ENCODE measurements around the gene FGR. TPM values are rescaled to one million over a fixed set of nuclear protein-coding genes. Genes with fewer than 3 reads are reported as not detected.

FGR gene
- total RNA-seq, 1 donor from 2014 or later: 0.25 TPM

- H3K4me1 Mint-ChIP-seq (ENCODE audit: low read depth): peaks cover 34% of the 10 kb centered on the region
- no peak overlapping the region for H3K4me3 Mint-ChIP-seq (ENCODE audit: low read depth)
- DNase-seq (ENCODE audit: low spot score): no peak
These were observed 38.0 kb downstream of the FGR start for GRCh38 chr1:27596986-27597385.

DNA sequence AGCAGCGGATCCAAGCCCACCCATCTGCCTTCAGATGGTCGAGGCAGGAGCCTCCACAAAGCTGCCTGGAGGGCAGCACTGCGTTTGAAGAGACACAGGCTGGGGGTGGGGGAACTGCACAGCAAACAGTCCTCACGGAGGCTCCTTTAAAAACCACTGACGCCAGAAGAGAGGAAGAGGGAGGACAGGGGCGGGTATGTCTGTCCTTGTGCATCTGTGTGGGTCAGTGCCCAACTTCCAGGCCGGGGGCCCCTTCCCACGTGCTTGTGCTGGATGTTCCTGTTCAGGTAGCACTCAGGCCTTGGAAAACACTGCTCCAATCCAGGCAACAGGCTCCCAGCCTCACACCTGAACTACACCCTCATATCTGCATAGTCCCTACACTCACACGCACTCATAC lies 38.7 kb downstream of the FGR start:
- Mint-ChIP-seq H3K4me1 (ENCODE audit: low read depth) (peaks cover 29% of the 10 kb centered on the region), H3K36me3 (ENCODE audit: low read depth) (no peaks in the 10 kb centered on the region), H3K4me3 (ENCODE audit: low read depth) (no peak overlapping the region), H3K9me3 (no peaks in the 10 kb centered on the region), H3K27ac (no peak overlapping the region), H3K27me3 (ENCODE audit: low read depth) (no peaks in the 10 kb centered on the region)
- intact Hi-C loops (cut with micrococcal nuclease): no loop called here
- no peak for DNase-seq (ENCODE audit: low spot score)

More at GRCh38 chr1:27596986-27597385, 38.0 kb downstream of the FGR start:
- Mint-ChIP-seq H3K9me3 (no peaks in the 10 kb centered on the region), H3K27ac (no peak overlapping the region), H3K27me3 (ENCODE audit: low read depth) (no peaks in the 10 kb centered on the region), H3K36me3 (ENCODE audit: low read depth) (no peaks in the 10 kb centered on the region)
- intact Hi-C loops (cut with micrococcal nuclease): no loop called here

DNA sequence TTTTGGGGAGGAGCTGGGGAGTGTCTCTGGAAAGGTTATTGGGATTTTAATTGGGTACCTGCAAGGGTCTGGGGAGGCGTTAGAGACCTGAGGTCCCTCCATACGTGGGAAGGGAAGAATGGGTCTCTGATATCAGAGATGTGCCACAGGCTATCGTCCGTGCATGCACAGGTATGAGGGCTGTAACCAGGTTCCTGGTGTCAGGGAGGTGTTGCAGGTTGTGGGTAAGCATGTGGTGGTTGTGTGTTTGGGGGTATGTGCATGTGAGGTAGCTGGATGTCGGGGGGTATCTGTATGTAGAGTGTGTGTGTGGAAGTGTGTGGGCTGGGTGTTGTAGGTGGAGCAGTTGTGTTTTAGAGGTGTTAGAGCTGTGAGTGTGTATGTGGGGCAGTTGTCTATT lies 39.4 kb downstream of the FGR start:
- DNase-seq (ENCODE audit: low spot score): no peak
- Mint-ChIP-seq H3K36me3 (ENCODE audit: low read depth) (no peaks in the 10 kb centered on the region), H3K9me3 (no peaks in the 10 kb centered on the region), H3K4me1 (ENCODE audit: low read depth) (peaks cover 24% of the 10 kb centered on the region), H3K4me3 (ENCODE audit: low read depth) (no peak overlapping the region), H3K27ac (no peak overlapping the region), H3K27me3 (ENCODE audit: low read depth) (no peaks in the 10 kb centered on the region)
- intact Hi-C loops (cut with micrococcal nuclease): no loop called here

DNA sequence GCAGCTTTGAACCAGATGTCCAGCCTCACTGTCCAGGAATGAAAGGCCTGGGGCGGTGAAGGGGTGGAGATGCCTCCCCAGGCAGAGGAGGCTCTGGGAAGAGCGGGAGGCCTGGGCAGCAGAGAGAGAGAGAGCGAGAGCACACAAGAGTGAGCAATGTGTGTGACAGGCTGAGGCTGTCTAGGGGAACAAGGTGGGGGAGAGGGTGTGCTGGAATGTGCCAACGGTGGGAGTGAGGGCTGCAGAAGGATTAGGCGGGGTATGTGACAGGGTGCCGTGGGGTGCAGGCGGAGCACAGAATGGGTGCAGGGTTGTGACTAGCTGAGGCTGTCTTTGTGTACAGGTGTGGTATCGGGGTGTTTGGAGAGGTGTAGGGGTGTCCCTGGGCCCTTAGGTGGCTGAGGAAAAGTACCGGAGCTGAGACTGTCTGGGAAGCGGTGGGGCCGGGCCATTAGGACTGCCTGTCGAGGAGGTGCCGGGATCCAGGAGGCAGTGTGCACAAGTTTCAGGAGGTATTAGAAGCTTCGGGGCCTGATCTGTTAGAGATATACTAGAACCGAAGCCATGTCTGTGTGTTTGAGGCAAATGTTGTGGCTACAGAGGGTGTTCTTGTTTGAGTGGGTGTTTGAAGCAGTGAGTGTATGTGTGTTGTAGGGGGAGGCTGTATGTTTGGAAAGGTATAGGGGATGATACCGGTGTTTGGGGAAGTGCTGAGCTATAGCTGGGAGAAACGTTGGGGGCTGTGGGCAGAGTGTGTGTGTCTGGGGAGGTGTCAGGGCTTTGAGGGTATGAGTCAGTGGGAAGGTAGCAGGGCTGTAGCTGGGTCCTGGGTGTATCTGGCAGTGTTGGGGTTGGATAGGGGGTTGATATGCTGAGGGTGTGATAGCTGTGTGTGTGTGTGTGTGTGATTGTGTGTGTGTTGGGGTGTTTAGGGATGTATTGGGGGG lies 40.1 kb downstream of the FGR start:
- Mint-ChIP-seq H3K4me1 (ENCODE audit: low read depth) (peaks cover 18% of the 10 kb centered on the region), H3K4me3 (ENCODE audit: low read depth) (no peak overlapping the region), H3K36me3 (ENCODE audit: low read depth) (no peaks in the 10 kb centered on the region), H3K9me3 (no peaks in the 10 kb centered on the region), H3K27ac (no peak overlapping the region), H3K27me3 (ENCODE audit: low read depth) (no peaks in the 10 kb centered on the region)
- DNase-seq (ENCODE audit: low spot score): no peak
- intact Hi-C loops (cut with micrococcal nuclease): no loop called here

GRCh38 chr1:27593678-27594563 lies 41.1 kb downstream of the FGR start:
- Mint-ChIP-seq H3K27me3 (ENCODE audit: low read depth) (no peaks in the 10 kb centered on the region), H3K36me3 (ENCODE audit: low read depth) (no peaks in the 10 kb centered on the region), H3K4me1 (ENCODE audit: low read depth) (peaks cover 11% of the 10 kb centered on the region), H3K27ac (no peak overlapping the region), H3K4me3 (ENCODE audit: low read depth) (no peak overlapping the region), H3K9me3 (no peaks in the 10 kb centered on the region)
- intact Hi-C loops (cut with micrococcal nuclease): no loop called here
- DNase-seq (ENCODE audit: low spot score): no peak

DNA sequence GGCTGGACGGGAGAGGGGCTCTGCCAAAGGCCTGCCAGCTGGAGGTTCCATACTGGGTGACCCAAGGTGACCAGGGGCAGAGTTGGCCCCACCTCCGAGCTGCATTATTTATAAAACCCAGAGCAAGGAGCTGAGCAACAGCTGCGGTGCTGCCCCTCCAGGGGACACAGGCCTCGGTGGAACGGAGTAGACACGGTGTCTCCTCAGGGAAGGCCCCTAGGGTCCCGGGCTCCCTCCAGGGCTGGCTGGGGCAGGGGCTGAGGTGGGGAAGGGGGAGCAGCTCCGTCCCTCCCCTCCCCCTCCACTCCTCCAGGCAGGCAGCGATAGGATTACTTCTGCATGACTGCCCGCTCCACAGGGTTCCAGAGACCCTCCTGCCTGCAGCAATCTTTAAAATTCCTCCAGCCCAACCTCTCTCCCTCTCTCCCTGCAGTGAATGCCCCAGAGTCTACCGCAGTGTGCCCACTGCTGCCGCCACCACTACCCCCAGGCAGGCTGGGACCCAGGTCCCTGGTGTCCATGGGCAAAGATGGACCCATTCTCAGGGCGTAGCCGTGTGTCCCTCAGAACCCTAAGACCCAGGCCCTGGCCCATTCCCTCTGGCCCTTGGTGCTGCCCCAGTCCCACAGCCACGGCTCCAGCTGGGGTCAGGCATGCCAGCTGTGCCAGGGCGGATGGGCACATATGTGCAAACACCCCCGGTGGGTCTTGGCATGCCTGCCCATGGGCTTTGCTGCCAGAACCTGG lies 41.9 kb downstream of the FGR start:
- Mint-ChIP-seq H3K27ac (no peak overlapping the region), H3K4me1 (ENCODE audit: low read depth) (peaks cover 5% of the 10 kb centered on the region), H3K9me3 (no peaks in the 10 kb centered on the region), H3K36me3 (ENCODE audit: low read depth) (no peaks in the 10 kb centered on the region), H3K27me3 (ENCODE audit: low read depth) (no peaks in the 10 kb centered on the region), H3K4me3 (ENCODE audit: low read depth) (no peak overlapping the region)
- no peak for DNase-seq (ENCODE audit: low spot score)
- intact Hi-C loops (cut with micrococcal nuclease): no loop called here

- intact Hi-C loops (cut with micrococcal nuclease): no loop called here
- Mint-ChIP-seq H3K4me1 (ENCODE audit: low read depth) (no peaks in the 10 kb centered on the region), H3K36me3 (ENCODE audit: low read depth) (no peaks in the 10 kb centered on the region), H3K27me3 (ENCODE audit: low read depth) (no peaks in the 10 kb centered on the region), H3K4me3 (ENCODE audit: low read depth) (no peak overlapping the region), H3K9me3 (no peaks in the 10 kb centered on the region), H3K27ac (no peak overlapping the region)
- no peak for DNase-seq (ENCODE audit: low spot score)
These were observed 42.6 kb downstream of the FGR start for GRCh38 chr1:27592232-27592930.

GRCh38 chr1:27591622-27592021 lies 43.4 kb downstream of the FGR start:
- no peak for DNase-seq (ENCODE audit: low spot score)
- Mint-ChIP-seq H3K27ac (no peak overlapping the region), H3K27me3 (ENCODE audit: low read depth) (no peaks in the 10 kb centered on the region), H3K36me3 (ENCODE audit: low read depth) (no peaks in the 10 kb centered on the region), H3K9me3 (no peaks in the 10 kb centered on the region), H3K4me3 (ENCODE audit: low read depth) (no peak overlapping the region), H3K4me1 (ENCODE audit: low read depth) (no peaks in the 10 kb centered on the region)
- intact Hi-C loops (cut with micrococcal nuclease): no loop called here

DNA sequence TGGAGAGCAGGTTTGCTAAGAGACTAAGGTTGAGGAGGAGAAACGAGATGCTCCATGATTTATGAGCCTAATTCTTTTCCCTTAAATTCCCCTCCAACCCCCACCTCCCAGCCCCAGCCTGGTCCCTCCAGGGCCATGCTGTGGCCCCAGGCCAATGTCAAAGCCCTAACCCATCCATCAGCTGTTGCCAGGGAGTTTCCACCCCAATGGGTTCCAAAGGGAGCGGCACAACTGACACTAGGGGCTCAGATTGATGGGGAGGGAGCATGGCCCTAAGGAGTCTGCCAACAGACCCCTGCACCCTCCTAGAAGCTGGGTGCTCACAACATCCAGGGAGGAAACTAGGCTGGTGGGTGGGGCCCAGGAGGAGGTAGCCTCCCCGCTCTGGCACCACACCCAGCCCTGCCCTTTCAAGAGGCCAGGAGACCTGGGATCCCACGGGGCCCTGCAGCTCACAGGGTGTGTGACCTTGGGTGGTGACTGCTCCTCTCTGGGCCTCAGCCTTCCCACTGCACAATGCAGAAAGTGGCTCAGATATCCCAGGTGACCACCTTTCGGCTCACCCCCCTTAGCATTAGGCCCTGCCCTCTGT lies 44.0 kb downstream of the FGR start:
- Mint-ChIP-seq H3K36me3 (ENCODE audit: low read depth) (no peaks in the 10 kb centered on the region), H3K27ac (no peak overlapping the region), H3K4me1 (ENCODE audit: low read depth) (no peaks in the 10 kb centered on the region), H3K9me3 (no peaks in the 10 kb centered on the region), H3K27me3 (ENCODE audit: low read depth) (no peaks in the 10 kb centered on the region), H3K4me3 (ENCODE audit: low read depth) (no peak overlapping the region)
- intact Hi-C loops (cut with micrococcal nuclease): no loop called here
- no peak for DNase-seq (ENCODE audit: low spot score)

DNA sequence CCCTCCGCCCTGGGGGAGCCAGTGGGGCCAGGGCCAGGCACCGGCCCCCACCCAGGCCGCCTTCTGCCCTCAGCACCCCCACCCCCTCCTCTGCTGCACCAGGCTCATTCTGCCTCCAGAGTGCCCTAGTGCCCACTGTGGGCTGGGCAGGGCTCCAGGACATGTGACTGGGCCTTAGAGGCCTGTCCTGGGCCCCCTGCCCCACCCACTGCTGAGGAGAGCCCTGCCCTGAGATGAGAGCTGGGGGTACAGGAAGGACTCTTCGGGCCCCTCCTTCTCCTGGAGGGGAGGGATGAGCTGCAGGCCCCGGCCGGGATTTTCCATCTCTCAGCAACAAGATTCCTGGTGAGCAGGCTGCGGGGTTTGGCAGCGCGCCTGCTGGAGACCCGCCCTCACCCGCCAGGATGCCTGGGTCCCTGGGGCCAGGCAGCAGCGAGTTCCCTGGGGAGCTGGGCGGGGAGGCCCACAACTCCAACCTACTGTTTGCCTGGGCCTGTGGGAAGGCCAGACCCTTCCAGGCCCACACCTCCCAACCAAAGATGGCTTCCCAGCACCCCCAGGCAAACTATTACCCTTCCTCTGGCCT lies 45.1 kb downstream of the FGR start:
- Mint-ChIP-seq H3K27me3 (ENCODE audit: low read depth) (no peaks in the 10 kb centered on the region), H3K4me3 (ENCODE audit: low read depth) (no peak overlapping the region), H3K4me1 (ENCODE audit: low read depth) (no peaks in the 10 kb centered on the region), H3K9me3 (no peaks in the 10 kb centered on the region), H3K27ac (no peak overlapping the region), H3K36me3 (ENCODE audit: low read depth) (no peaks in the 10 kb centered on the region)
- no peak for DNase-seq (ENCODE audit: low spot score)
- intact Hi-C loops (cut with micrococcal nuclease): no loop called here

DNA sequence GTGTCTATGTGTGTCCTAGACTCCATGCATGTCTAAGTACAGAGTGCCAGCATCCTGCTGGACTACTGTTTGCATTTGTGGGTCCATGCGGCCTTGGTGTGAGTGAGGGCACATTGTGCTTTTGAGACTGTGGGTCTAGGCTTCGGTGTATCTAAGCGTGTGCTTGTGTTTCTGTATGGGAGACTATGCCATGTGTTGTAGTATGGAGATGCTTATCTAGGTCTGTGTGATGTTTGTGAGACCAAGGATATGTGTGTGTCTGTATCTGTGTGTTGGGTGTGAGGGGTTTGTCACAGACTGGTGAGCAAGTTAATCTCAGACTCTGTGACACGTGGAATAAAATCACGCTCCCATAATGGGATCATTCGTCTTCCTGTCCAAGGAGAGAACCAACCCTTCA lies 45.5 kb downstream of the FGR start:
- H3K27me3 Mint-ChIP-seq (ENCODE audit: low read depth): no peaks in the 10 kb centered on the region
- no peaks in the 10 kb centered on the region for H3K9me3 Mint-ChIP-seq
- H3K27ac Mint-ChIP-seq: no peak overlapping the region
- DNase-seq (ENCODE audit: low spot score): no peak
- intact Hi-C loops (cut with micrococcal nuclease): no loop called here
- H3K4me3 Mint-ChIP-seq (ENCODE audit: low read depth): no peak overlapping the region
- no peaks in the 10 kb centered on the region for H3K36me3 Mint-ChIP-seq (ENCODE audit: low read depth)
- H3K4me1 Mint-ChIP-seq (ENCODE audit: low read depth): no peaks in the 10 kb centered on the region

Data from activated T-helper 2 cell treated with anti-CD3 and anti-CD28 coated beads, Interferon-gamma antibody, Interleukin-2, Interleukin-4, amounts not matched to agents 10 μg/mL and 5 μg/mL and 100 μg/mL, durations not matched to agents 14 hours and 24 hours and 36 hours (primary cell).